Skeletal muscle cell (primary cell): Measurements from ENCODE around the gene MYO3A.

ENCODE experiments used
- DNase-seq: peaks from one replicate; pipeline ENCODE4 v3.0.0-alpha.2; 2010; ENCODE audit warnings: low read depth
- H3K4me3 ChIP-seq: 2 replicates; pipeline ENCODE4 v1.5.1; 2011; ENCODE audit warnings: low read depth, mild to moderate bottlenecking, control low read depth, low read length, moderate library complexity

Gene MYO3A

GRCh38 chr10:26235761-26236160 is 301.7 kb downstream of the MYO3A start:
- H3K4me3 ChIP-seq = no peak overlapping the region
- DNase-seq = no peak

DNA sequence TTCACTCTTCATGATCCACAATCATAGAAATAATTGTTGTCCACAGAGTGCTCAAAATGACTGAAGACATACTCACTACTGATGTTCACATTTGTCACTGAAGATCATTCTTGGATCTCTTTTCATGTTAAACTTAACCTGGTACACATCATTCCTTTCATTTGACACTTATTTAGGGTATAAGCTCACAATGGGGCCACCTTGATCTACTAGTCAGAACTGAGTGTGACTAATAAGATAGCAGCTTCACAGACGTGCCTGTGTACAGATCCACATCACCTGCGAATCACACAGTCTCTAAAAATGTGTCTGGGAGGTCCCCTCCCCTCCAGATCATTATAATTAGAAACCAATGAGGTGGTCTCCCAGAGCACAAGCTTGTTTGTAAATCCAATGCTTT is 304.3 kb downstream of the MYO3A start:
- DNase-seq = no peak
- no peak overlapping the region for H3K4me3 ChIP-seq

- no peak for DNase-seq
These were observed 308.8 kb downstream of the MYO3A start for GRCh38 chr10:26242706-26243350.

DNA sequence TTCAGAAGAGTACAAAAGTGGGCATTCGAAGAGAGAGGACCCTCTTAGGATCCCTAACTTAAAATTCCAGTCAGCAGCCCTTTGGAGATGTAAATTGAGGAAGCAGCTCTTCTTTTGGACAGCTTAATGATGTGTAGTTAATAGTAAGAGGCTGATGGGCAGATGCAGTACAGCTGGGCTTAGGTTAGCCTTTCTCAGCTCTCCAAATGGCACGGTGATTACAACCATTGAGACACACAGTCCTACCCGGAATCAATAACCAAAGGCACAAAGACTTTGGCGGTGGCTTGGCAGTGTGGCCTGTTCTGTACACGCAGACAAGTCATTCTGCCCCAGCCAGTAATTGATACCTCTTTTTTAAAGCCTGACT is 309.3 kb downstream of the MYO3A start:
- DNase-seq = no peak
- H3K4me3 ChIP-seq = no peak overlapping the region

More at GRCh38 chr10:26242706-26243350, 308.8 kb downstream of the MYO3A start:
- H3K4me3 ChIP-seq = no peak overlapping the region

DNA sequence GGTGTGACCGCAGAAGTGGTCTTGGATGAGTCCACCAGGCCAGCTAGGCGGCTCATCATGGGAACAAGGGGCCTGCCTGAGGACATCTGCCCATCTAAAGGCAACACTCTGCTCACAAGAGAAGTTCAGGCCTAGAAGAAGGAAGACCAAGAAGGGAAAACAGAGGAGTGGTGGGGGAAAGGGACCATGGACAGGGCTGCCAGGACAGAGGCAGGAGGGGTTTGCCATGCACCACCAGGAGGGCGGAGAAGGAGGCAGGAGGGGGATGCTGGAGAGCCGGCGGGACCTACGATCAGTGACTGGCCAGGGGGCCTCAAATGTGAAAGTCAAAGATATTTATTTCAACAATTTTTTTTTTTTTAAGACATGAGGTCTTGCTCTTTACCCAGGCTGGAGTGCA is 315.7 kb downstream of the MYO3A start:
- H3K4me3 ChIP-seq = no peak overlapping the region
- DNase-seq = no peak

- DNase-seq = no peak
- no peak overlapping the region for H3K4me3 ChIP-seq
These were observed 317.9 kb downstream of the MYO3A start for GRCh38 chr10:26251925-26252324.

DNA sequence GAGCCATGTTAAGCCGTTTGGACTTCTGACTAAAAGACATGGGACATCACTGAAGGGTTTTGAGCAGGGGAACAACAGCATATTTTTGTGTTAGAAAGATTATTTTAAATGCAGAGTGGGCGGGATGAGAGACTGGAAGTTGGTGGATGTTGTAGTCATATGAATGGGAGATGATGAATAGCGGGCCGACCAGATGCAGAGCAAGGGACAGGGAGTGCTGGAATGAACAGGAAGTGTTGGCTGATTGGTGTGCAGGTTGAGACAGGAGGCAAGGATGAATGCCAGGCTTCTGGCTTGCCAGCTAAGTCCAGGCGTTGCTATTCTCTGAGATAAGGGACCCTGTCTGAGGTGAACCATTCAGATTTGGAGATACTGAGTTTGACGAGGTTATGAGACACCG is 320.6 kb downstream of the MYO3A start:
- no peak for DNase-seq
- H3K4me3 ChIP-seq = no peak overlapping the region

DNA sequence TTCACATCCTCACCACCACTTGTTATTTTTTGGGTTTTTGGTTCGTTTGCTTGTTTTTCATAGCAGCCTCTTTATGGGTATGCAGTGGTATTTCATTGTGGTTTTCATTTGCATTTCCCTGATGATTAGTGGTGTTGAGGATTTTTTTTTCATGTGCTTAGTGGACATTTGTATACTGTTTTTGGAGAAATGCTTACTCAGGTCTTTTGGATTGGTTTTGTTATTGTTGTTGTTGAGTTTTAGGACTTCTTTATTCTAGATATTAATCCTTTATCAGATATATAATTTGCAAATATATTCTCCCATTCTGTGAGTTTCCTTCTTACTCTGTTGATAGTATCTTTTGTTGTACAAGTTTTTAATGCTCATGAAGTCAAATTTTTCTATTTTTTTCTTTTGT is 325.3 kb downstream of the MYO3A start:
- DNase-seq = no peak
- no peak overlapping the region for H3K4me3 ChIP-seq
